Measurements from ENCODE around the gene SORL1-AS1.

DNA sequence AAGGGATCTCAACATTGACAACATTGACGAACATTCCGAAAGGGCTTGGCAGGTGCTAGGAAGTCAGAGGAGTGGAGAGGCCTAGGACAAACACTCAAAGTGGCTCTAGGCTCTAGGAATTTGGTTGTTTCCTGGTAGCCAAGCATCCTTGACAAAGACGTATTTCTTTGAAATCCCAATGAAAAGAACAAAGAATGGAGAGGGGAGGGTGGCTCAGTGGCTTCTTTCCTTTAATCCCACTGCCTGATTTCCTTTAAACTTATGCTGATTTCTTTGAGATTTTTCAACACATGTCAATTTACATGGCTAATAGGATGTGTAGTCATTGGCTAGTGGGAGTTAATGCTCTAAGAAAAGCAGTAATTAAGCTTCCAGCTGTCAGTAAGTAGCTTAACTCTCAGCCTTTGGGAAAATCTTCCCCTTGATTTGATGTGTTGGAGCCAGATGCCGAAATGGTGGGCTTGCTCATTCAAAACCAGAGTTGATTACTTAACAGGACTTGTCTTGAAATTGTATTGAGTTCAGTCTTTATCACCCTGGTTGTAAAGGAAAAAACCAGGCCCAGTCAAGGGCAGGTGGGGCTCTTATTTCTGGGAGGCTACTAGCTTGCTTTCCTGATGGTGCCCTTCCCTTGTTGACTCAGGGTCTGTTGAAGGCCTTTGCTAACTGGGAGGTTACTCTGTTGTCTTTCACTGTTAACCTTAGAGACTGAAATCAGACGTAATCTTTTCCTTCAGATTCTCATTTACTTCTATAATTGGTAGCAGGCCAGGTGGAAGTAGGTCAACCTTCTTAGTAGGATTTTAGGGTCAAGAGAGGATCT is 44.6 kb upstream of the SORL1-AS1 start:
- TF ChIP-seq NFYB (IDR thresholded peaks at IDR 0.05; ENCODE audit: insufficient read depth, low read depth, low read length) = no peak
- TF ChIP-seq YY1 (IDR thresholded peaks at IDR 0.05; ENCODE audit: low read depth, low read length) = no peak
- TF ChIP-seq, protein P1, sequence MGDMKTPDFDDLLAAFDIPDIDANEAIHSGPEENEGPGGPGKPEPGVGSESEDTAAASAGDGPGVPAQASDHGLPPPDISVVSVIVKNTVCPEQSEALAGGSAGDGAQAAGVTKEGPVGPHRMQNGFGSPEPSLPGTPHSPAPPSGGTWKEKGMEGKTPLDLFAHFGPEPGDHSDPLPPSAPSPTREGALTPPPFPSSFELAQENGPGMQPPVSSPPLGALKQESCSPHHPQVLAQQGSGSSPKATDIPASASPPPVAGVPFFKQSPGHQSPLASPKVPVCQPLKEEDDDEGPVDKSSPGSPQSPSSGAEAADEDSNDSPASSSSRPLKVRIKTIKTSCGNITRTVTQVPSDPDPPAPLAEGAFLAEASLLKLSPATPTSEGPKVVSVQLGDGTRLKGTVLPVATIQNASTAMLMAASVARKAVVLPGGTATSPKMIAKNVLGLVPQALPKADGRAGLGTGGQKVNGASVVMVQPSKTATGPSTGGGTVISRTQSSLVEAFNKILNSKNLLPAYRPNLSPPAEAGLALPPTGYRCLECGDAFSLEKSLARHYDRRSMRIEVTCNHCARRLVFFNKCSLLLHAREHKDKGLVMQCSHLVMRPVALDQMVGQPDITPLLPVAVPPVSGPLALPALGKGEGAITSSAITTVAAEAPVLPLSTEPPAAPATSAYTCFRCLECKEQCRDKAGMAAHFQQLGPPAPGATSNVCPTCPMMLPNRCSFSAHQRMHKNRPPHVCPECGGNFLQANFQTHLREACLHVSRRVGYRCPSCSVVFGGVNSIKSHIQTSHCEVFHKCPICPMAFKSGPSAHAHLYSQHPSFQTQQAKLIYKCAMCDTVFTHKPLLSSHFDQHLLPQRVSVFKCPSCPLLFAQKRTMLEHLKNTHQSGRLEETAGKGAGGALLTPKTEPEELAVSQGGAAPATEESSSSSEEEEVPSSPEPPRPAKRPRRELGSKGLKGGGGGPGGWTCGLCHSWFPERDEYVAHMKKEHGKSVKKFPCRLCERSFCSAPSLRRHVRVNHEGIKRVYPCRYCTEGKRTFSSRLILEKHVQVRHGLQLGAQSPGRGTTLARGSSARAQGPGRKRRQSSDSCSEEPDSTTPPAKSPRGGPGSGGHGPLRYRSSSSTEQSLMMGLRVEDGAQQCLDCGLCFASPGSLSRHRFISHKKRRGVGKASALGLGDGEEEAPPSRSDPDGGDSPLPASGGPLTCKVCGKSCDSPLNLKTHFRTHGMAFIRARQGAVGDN (IDR thresholded peaks at IDR 0.05) = no peak
